ENCODE results near the gene LCLAT1.
"Not testable (repeated sequence)": the region's sequence is repeated elsewhere in the genome, so short reads cannot be mapped to it uniquely, and the experiment has no call there.

The LCLAT1 gene

DNA sequence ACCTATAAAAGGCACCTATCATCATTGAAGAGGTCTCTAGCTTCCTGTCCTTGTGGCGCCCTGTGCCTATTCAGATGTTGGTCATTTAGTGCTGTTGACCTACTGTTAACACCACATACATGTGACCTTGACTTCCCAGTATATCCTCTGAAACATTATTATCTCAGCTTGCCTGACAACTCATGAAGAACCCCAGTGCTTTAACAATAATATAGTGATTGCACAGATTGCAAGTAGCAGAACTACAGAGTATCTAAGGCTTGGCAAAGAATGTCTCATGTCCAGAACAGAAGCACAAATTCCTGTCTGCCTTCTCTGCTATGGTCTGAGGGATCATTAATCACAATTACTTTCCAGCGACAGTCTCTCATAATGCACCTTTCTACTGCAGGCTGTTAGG, 165.3 kb downstream of the LCLAT1 start:
- no peak for DNase-seq

DNA sequence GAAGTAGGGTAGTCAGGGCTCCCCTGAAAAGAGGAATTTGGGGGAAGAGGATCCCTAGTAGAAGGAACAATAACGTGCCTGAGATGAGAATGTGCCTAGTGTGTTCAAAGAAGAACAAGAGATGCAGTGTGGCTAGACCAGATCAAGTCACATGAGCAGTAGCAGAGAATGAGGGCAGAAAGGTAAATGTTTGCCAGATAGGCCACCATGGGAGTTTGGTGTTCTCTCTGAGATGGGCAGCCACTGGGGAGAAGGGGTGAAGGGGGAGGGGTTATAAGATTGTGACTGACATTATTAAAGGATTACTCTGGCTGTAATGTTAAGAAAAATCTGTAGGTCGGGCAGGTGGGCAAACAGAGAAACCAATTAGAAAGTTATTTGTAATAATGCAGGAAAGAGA, 166.0 kb downstream of the LCLAT1 start:
- no peak for DNase-seq

DNA sequence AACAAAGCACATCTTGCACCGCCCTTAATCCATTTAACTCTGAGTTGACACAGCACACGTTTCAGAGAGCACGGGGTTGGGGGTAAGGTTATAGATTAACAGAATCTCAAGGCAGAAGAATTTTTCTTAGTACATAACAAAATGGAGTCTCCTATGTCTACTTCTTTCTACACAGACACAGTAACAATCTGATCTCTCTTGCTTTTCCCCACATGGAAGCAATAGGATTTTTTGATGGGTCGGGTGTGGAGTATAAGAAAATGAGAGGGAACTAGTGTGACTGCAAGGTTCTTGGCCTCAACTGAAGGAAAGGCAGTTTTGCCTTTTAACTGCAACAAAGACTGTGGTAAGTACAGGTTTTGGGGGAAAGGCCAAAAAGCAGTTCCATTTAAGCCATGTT, 167.2 kb downstream of the LCLAT1 start:
- not testable (repeated sequence) for DNase-seq

DNA sequence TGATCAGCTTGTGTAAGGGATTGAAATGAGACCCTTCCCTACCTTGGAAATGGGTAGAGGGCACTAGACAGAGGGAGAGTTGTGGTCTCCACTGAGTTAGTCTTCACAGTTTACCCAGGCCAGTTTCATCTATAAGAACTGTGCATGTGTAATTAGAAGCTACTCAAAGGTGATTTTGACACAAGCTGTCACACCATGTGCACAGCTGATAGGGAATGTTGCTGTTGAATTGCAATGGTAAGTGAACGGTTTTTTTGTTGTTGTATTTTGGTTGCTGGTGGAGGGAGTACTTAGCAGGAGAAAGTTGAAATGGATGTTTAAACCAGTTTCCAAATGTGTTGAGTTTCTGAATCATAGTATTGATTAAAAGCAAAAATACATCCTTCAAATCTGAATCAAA, 168.9 kb downstream of the LCLAT1 start:
- DNase-seq = no peak

DNA sequence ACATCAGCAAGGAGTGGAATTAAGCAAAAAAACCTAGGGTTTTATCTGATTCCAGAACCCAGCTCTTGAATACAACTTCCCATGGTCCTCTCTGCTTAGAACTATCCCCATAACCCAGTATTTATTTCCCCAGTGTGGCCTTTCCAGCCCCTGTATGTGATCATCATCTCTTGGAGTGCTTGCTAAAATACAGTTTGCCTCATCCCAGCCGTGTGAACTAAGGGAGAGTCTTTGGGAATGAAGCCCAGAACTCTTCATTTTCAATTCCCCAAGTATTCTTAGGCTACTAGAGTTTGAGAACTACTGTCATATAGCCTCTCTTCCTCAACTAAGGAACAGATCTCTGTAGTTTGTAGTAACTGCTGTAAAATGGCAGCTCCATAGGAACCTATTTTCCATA, 173.1 kb downstream of the LCLAT1 start:
- no peak for DNase-seq

DNA sequence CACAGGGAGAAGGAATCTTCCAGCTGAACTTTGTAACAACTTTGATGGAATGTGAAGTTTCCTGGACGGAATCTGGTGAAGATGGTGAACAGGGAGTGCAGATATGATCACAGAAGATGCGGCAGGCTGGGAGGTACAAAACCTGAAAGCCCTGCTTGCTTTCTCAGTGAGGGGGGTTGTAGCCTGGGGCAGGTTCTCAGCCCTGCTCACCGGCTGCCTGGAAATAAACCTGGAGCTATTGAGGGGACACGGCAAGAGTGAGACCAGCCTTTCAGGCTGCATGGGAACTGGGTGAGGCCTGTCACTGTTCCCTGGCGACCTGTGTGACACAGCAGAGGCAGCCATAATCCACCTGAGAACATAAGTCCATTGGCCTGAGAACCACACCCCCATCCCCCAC, 174.8 kb downstream of the LCLAT1 start:
- DNase-seq = no peak

DNA sequence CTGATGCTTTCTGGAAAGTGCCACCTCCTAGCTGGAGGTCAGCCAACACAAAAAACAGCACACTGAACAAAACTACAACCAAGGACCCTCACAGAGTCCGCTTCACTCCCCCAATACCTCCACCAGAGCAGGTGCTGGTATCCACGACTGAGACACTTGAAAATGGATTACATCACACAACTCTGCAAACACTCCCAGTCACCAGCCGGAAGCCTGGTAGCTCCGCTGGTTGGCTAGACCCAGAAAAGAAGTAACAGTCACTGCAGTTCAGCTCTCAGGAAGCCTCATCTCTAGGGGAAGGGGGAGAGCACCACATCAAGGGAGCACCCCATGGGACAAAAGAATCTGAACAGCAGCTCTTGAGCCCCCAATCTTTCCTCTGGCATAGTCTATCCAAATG, 175.4 kb downstream of the LCLAT1 start:
- DNase-seq = no peak

DNA sequence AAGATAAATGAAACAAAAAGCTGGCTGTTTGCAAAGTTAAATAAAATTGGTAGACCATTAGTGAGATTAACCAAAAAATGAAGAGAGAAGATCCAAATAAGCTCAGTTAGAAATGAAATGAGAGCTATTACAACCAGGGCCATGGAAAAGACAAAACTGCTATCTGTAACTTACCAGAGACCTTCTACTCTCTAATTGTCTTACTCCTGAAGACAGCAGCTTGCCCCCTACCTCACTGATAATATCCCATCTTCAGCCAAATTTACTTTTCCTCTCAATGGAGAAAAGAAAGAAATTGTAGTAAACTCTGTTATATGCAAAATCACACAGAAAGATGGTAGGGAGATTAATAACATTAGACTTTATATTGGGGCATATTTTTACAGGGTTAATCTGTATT, 178.2 kb downstream of the LCLAT1 start:
- DNase-seq = no peak

DNA sequence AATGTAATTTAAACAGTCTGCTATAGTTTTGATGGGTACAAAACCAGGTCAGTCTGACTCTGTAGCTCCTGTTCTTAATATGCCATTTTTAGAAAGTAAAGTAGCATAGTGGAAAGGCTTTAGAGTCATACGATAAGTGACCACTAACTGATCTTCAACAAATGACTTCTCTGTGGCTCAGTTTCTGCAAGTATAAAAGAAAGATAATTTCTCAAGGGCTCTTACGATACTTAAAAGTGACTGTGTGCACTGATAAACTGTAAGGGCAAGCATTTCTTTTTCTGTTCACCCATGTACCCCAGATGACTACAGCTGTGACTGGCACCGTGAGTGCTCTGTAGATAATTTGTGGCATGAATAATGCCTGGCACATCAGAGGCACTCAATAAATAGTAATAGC, 178.7 kb downstream of the LCLAT1 start:
- no peak for DNase-seq

DNA sequence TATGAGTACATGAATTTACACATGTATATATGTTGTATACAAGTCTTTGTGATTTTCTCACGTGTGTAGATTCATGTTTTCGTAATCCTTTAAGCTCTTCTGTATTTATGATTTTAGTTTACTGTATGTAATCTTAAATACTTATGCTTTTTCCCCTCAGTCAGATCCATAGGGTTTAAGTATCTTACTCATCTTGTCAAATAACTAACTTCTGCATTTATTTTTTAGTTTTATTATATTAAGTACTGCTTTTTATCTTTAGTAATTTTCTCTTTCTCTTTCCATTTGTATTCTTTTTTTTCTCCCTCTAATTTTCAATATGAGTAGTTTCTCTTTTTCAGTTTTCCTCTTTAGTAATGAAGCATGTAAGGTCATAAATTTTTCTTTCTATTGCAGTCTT, 179.4 kb downstream of the LCLAT1 start:
- DNase-seq = no peak

DNA sequence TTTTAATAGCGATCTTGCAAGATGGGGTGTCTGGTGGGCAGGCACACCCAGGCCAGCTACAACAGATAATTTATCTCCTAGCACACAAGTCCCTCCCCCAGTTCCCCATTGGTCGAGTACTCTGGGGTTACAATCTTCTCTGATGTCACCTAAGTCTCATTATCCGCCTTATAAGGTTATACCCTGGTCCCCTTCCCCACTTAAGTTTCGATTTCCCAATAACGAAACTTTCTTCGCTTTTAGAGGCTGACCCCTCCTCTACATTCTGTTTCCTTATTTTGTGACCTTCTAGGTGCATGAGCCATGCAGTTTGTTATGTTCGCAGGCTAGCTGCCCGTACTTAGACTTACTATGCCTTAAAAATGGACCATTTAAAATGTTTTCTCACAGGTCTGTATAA, 180.1 kb downstream of the LCLAT1 start:
- DNase-seq = no peak

DNA sequence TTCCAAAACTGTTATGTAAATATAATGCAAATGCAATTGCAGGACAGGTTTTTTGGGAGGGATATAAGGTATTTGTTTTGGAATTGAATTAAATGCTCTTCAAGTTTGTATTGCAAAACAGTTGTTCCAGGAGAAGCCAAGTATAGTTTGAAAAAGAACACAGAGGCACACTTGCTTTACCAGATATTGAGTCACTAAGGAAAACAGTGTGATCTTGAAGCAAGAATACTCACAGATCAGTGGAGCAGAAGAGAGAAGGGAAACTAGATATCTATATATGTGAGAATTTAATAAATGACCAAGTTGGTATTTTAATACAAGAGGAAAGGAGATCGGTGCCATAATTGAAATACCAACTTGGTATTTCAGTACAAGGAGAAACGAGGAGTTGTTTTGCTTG, 181.3 kb downstream of the LCLAT1 start:
- no peak for DNase-seq

DNA sequence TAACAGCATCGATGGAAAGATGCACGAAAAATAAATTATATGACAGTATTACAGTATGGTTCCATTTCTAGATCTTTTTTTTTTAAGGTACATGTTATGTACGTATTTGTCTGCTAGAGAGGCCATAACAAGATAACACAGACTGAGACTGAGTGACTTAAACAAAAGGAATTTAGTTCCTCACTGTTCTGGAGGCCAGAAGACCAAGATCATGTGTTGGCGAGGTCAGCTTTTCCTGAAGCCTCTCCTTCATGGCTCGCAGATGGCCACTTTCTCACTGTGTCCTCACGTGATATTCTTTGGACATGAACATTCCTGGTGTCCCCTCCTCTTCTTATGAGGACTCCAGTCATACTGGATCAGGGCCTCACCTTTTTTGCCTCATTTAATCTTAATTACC, 182.8 kb downstream of the LCLAT1 start:
- no peak for DNase-seq

DNA sequence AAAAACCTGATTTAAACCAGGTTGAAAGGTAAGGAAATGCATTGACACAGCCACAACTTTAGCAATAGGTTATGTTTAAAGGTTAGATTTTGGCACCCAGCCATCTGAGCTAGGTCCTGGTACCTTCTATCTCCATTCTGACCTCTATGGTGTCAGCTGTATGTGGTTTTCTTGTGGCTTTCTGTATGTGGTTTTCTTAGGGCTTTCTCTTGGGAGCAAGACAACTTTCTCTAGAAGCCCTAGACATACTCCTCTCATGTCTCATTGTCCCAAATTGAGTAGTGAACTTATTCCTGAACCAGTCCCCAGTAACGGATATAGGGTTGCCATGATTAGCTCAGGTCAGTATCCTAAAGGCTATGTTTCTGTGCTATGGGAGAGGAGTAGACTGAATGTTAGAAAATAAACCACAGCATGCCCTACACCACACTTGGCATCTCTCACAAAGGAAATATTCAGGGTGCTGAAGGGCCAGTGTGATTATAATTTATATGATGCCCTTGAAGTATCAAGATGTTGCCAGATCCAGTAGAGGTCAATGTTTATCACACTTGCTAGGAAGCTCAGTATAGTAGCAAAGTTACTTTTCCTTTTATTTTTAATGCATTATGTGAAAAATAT, 184.1 kb downstream of the LCLAT1 start:
- DNase-seq = no peak

DNA sequence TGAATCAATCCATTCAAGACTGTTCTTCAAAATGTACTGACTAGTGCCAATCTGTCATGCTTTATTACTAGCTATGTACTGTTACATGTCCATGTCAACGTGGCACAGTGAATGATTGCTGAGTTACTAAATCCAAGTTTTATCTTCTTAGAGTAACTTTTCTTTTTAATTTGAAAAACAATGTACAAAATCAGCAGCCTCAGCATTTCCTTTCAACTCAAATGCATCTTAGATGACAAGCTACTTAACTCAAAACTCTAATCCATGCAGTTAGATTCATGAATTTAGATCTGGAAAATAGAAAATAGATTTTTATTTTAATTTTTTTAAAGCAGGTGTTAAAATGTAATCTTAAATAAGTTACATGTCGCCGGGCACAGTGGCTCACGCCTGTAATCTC, 186.0 kb downstream of the LCLAT1 start:
- no peak for DNase-seq

DNA sequence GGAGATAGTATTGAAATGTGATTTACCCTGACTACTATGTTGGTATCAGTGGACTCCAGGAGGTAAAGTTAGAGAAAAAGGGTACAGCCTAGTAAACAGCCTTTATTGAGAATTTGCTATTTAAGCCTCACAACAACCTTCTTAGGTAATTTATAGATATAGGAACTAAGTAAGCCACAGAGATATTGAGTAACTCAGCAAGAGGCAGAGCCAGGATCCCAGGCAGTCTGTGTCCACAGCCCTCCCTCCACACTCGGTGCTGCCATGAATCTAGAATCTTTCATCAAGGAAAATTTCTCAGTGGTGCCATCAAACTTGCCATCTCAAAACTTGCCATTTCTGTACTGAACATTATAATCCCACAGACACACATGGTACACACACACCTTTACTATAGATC, 189.3 kb downstream of the LCLAT1 start:
- DNase-seq = no peak

DNA sequence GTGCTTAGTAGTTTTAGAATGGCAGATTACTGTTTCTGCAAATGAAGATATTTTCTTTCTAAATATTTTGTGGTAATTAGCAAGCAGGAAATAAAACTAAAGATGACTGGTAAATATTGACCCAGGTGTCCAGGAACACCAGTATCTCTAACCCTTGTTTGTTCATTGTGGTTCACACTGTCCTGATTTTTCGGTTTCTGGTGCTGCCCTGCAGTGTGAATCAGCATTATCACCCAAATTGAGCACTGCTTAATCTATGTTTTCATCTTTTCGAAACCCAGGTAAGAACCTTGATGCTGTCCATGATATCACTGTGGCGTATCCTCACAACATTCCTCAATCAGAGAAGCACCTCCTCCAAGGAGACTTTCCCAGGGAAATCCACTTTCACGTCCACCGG, 192.8 kb downstream of the LCLAT1 start:
- no peak for DNase-seq

DNA sequence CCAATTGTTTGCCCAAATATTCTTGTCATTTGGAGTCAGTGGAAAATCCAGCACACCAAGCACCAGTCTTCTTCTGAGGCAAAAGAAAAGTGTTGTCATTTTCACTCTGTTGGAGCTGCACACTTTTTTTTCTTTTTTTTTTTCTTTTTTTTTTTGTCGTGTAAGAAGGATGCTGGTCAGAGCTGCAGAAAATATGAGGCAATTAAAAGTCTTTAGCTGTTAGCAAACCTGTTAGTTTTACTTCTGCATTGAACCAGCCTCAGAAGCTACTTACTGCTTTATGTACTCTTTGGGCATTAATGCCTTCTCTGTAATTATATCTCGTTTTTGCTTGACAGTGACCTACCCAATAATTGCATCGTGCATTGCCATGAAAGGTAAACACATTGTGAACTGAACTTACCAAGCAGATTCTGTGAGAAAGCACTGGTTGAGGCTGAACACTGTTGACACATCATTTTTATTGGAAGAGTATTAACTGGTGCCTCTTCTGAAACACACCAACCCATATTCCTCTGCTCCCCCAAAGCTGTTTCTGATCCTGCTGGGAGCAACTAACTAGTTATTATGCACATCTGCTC, 194.8 kb downstream of the LCLAT1 start:
- no peak for DNase-seq

DNA sequence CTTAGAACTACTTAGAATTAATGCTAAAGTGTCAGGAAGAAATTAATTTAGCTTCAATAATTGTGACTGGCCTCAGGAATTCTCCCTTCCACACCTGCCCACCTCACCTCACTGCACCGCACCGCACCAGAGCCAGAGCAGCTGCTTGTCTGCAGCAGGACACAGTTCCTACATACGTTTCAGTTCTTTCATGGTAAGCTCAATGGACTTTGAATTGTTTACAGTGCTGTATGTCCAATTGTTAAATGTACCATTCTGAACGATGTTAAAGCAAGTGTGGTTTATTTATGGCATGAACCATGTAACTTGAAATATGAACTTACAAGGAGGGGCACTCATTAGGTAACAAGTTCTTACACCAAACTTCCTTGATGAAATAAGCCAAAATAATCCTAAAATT, 196.0 kb downstream of the LCLAT1 start:
- not testable (repeated sequence) for DNase-seq

DNA sequence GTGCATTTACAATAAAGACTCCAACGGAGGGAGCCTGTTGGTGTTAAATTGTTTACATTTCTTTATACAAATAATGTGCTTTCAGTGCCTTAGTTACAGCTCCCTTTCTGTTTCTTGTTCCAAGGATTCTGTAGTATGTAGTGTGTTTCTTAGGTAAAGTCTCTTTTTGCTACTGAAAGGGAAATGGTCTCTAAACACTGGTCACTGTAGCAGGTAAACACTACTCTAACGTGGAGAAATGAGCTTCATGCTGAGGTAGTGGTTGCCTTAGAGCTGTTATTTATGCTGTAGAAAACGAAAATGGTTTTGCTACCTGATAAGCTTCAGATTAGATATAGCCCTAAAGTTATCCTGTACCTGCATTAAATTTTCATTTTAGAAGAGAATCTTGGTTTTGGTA, 196.6 kb downstream of the LCLAT1 start:
- no peak for DNase-seq

DNA sequence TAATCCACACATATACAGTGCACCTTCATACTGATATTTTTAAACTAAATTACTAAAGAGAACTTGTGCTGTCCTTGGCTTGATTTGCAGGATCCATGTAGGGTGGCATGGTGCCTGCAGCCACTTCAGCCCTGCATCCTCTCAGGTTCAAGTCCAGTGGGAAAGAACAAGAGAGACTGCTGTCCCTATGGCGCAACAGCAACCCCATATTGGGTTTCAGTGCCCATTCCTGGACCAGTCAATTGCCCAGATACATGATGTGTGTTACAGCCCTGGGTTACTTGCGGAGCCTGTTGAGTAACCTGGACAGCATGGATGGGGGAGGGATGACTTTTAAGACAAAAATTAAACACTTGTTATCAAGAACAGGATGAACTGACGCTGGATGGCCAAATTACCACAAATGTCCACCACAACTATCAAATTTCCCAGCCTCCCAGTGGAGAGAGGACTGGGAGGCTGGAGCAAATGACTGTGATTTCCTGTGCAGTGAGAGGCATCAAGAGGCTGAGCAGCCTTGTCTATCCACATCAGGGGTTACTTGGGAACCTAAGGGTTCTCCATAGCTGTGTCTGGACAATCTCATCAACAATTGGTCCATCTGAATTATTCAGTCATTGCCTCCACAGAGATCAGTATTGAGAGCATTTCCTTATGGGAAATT, 198.2 kb downstream of the LCLAT1 start:
- no peak for DNase-seq

DNA sequence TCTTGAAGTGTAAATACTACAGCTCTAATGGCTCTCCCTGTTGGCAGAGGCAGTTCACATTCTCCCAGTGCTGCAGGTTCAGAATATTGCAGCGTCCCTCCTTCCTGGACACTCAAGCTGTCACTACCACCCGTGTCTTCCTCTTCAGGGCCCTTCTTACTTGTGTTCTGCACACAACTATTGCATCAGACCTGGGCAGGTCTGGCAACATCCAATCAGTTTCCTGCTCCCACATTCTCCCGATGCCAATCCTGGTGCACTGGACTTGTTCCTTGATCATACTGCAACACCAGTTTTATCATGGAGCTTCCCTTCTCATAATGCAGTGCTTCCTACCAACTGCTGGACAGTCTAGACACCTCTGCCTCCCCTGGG, 198.7 kb downstream of the LCLAT1 start:
- no peak for DNase-seq

DNA sequence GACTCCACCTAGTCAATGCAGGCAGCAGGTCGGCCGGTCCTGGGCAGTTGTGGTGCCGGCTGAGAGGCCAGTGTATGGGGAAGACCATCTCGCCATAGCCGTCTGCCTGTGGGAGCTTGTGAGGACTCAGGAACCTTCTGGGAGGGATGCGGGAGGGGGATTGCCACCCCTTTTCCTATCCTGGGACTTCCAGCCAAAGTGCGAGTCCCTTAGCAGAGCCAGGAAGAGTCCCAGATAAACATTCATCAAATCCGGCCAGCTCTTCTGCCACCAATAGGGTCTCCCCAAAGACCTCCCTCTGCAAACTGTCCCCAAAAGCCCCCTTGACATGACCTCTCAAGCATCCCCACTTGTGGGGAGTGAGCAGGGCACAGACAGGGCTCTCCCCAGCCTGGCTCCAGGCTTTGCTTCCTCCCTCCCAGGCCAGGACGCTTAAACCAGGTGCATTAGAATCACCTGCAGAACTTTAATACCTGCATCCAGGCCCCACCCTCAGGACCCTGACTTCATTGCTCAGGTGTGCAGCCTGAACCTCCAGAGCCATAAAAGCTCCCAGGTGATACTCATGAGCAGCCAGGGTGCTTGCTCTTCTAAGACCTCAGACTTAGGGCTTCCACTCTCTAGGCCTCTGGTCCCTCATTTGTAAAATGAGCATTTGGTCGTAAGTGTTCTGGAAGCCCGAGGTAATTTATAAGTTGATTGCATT, 200.9 kb downstream of the LCLAT1 start:
- DNase-seq = no peak

DNA sequence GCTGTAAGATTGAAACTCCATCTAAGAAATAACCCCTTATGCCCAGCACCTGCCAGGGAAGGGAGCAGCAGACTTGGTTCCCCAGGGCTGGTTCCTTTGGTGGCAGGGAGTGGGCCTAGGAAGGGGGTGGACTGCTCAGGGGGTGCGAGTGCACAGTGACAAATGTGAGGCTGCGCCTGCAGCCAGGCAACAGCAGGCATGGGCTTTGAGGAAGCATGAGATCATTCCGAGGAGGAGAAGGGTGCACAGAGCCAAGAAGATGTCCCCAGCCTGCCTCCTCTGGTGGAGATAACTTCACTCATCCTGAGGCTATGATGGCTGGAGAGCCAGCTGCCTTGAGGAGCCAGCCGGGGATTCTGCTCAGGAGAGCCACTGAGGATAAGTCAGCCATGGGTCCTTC, 202.2 kb downstream of the LCLAT1 start:
- no peak for DNase-seq
